GM23338 (cell line): ENCODE results near the gene CLCN1. TPM values are rescaled to one million over a fixed set of nuclear protein-coding genes. Genes with fewer than 3 reads are reported as not detected.
A peak's percentile ranks its signal among the peaks of the same experiment; 100 is the strongest.

Experiments
- ATAC-seq: fragments of 200-7000 bp; cut with Tn5 transposase; 3 replicates; pipeline ENCODE4 v1.9.1; 2020
- DNase-seq: peaks from one replicate; pipeline ENCODE4 v3.0.0-alpha.2; 2015; ENCODE audit warnings: low spot score
- H2AFZ ChIP-seq: fragments of 200-600 bp; sonication (generic); 2 replicates; pipeline ENCODE4 v1.8.0; 2016; ENCODE audit warnings: antibody characterized with exemption, mild to moderate bottlenecking, moderate library complexity
- H3F3A ChIP-seq: fragments of 200-600 bp; sonication (generic); replicated peaks from 2 replicates; pipeline ENCODE4 v1.8.0; 2017; ENCODE audit warnings: antibody characterized with exemption, mixed run types, low read depth
- H3K27ac ChIP-seq: fragments of 200-600 bp; sonication (generic); 2 replicates; pipeline ENCODE4 v1.6.1; 2016; ENCODE audit warnings: low read depth
- H3K27me3 ChIP-seq: fragments of 200-600 bp; sonication (generic); 2 replicates; pipeline ENCODE4 v1.8.0; 2016; ENCODE audit warnings: mild to moderate bottlenecking, mixed run types, moderate library complexity; ENCODE audit not compliant: insufficient read depth
- H3K36me3 ChIP-seq: fragments of 200-600 bp; sonication (generic); 2 replicates; pipeline ENCODE4 v1.8.0; 2016; ENCODE audit warnings: mild to moderate bottlenecking; ENCODE audit not compliant: insufficient read depth
- H3K4me1 ChIP-seq: fragments of 200-600 bp; sonication (generic); 2 replicates; pipeline ENCODE4 v1.8.0; 2016; ENCODE audit warnings: mild to moderate bottlenecking, moderate library complexity; ENCODE audit not compliant: insufficient read depth
- H3K4me2 ChIP-seq: fragments of 200-600 bp; sonication (generic); 2 replicates; pipeline ENCODE4 v1.7.1; 2017; ENCODE audit warnings: mixed run types
- H3K4me3 ChIP-seq: fragments of 200-600 bp; sonication (generic); 2 replicates; pipeline ENCODE4 v1.6.1; 2016; ENCODE audit warnings: mixed run types
- H3K79me2 ChIP-seq: fragments of 200-600 bp; sonication (generic); replicated peaks from 2 replicates; pipeline ENCODE4 v1.8.0; 2017; ENCODE audit warnings: mild to moderate bottlenecking; ENCODE audit not compliant: insufficient read depth
- H3K9me2 ChIP-seq: fragments of 200-600 bp; sonication (generic); 2 replicates; pipeline ENCODE4 v1.8.0; 2017; ENCODE audit not compliant: insufficient read depth
- H4K20me1 ChIP-seq: fragments of 200-600 bp; sonication (generic); replicated peaks from 2 replicates; pipeline ENCODE4 v1.8.0; 2017; ENCODE audit warnings: mild to moderate bottlenecking; ENCODE audit not compliant: insufficient read depth
- H3K27ac Mint-ChIP-seq: 2 replicates; pipeline ENCODE4 v1.8.0; 2020; ENCODE audit warnings: inconsistent platforms, mild to moderate bottlenecking, moderate library complexity, mixed read lengths
- H3K27me3 Mint-ChIP-seq: 3 replicates; pipeline ENCODE4 v1.8.0; 2022; ENCODE audit warnings: low read depth, mild to moderate bottlenecking, moderate library complexity, mixed read lengths, inconsistent platforms; ENCODE audit not compliant: insufficient read depth, poor library complexity
- H3K36me3 Mint-ChIP-seq: 3 replicates; pipeline ENCODE4 v1.8.0; 2021; ENCODE audit warnings: low read depth, mild to moderate bottlenecking, inconsistent platforms, moderate library complexity, mixed read lengths
- H3K4me1 Mint-ChIP-seq: 3 replicates; pipeline ENCODE4 v1.8.0; 2020; ENCODE audit warnings: mild to moderate bottlenecking, inconsistent platforms, mixed read lengths
- H3K4me3 Mint-ChIP-seq: 3 replicates; pipeline ENCODE4 v1.8.0; 2021; ENCODE audit warnings: moderate library complexity, mild to moderate bottlenecking, inconsistent platforms, mixed read lengths
- H3K9me3 Mint-ChIP-seq: 3 replicates; pipeline ENCODE4 v1.8.0; 2020; ENCODE audit warnings: moderate library complexity, mild to moderate bottlenecking, inconsistent platforms, mixed read lengths
- CREB1 ChIP-seq: fragments of 250-450 bp; sonication (Bioruptor Pico); IDR thresholded peaks from 2 replicates; pipeline ENCODE4 v1.5.0; 2020; ENCODE audit warnings: low read depth, mild to moderate bottlenecking, moderate library complexity
- CTCF ChIP-seq, 2 experiments: fragments of 200-600 bp in 1 of 2; sonication (generic) in 1 of 2; conservative IDR thresholded peaks; 2 replicates each; pipeline versions ENCODE4 v1.5.1 to v1.6.1; 2016 to 2017; ENCODE audit warnings: antibody characterized with exemption in 2 of 2, low read depth in 2 of 2, mild to moderate bottlenecking in 2 of 2, moderate library complexity in 1 of 2
- ETS1 ChIP-seq: IDR thresholded peaks from 2 replicates; pipeline ENCODE4 v1.6.1; 2016; ENCODE audit warnings: antibody characterized with exemption
- EZH2 ChIP-seq: fragments of 200-600 bp; sonication (generic); IDR thresholded peaks from one replicate; pipeline ENCODE4 v1.8.0; 2017; ENCODE audit warnings: antibody characterized with exemption, mild to moderate bottlenecking, low read depth; ENCODE audit not compliant: unreplicated experiment
- EZH2phosphoT487 ChIP-seq: fragments of 200-600 bp; sonication (generic); IDR thresholded peaks from one replicate; pipeline ENCODE4 v1.8.1; 2018; ENCODE audit warnings: antibody characterized with exemption; ENCODE audit not compliant: unreplicated experiment
- JUNB ChIP-seq: IDR thresholded peaks from one replicate; pipeline ENCODE4 v1.6.1; 2016; ENCODE audit warnings: antibody characterized with exemption; ENCODE audit not compliant: unreplicated experiment
- NANOG ChIP-seq: IDR thresholded peaks from 2 replicates; pipeline ENCODE4 v1.6.1; 2016; ENCODE audit warnings: antibody characterized with exemption, borderline replicate concordance
- POLR2AphosphoS5 ChIP-seq: IDR thresholded peaks from 2 replicates; pipeline ENCODE4 v1.6.1; 2016; ENCODE audit warnings: antibody characterized with exemption, low read depth
- REST ChIP-seq: IDR thresholded peaks from one replicate; pipeline ENCODE4 v1.6.1; 2018; ENCODE audit warnings: antibody characterized with exemption; ENCODE audit not compliant: unreplicated experiment
- STAT1 ChIP-seq: IDR thresholded peaks from one replicate; pipeline ENCODE4 v1.6.1; 2016; ENCODE audit warnings: antibody characterized with exemption; ENCODE audit not compliant: unreplicated experiment
- ZNF114 ChIP-seq: fragments of 250-450 bp; sonication (Bioruptor Pico); IDR thresholded peaks from 2 replicates; pipeline ENCODE4 v1.5.0; 2020; ENCODE audit warnings: mild to moderate bottlenecking, moderate library complexity
- ZNF331 ChIP-seq: fragments of 250-450 bp; sonication (Bioruptor Pico); IDR thresholded peaks from 2 replicates; pipeline ENCODE4 v1.5.0; 2020; ENCODE audit warnings: low read depth, mild to moderate bottlenecking, moderate library complexity
- ZNF462 ChIP-seq: fragments of 250-450 bp; sonication (Bioruptor Pico); IDR thresholded peaks from 2 replicates; pipeline ENCODE4 v1.5.0; 2020; ENCODE audit warnings: mild to moderate bottlenecking, moderate library complexity
- polyA plus RNA-seq: library from polyadenylated mRNA; unstranded; fragments of >200 nt; fragmentation: Nextera tagmentation; extraction: Ambion mirVana; gene quantifications from 2 replicates; pipeline ENCODE4 v1.2.1, GENCODE V29; 2016
- total RNA-seq: library from RNA; depleted of rRNA; stranded (reverse); fragments of >200 nt; shearing (Covaris generic); gene quantifications from 2 replicates; pipeline ENCODE4 v1.2.3, GENCODE V29; 2014

The CLCN1 gene
- total and polyA plus RNA-seq, 2 experiments from 2014 or later = 0.38 to 0.48 TPM

- H3K4me1 Mint-ChIP-seq = peaks cover 25% of the 10 kb centered on the region
- H3K4me2 ChIP-seq = 0 out of 2 replicates have a peak overlapping the region, but pooled peaks have one; percentile 90
Measured at GRCh38 chr7:143359771-143360353, 44.0 kb downstream of the CLCN1 start.

More at GRCh38 chr7:143359771-143360353, 44.0 kb downstream of the CLCN1 start:
- H3K4me1 ChIP-seq = peaks cover 16% of the 10 kb centered on the region
- H3F3A ChIP-seq = no peaks in the 10 kb centered on the region
- no peaks in the 10 kb centered on the region for H4K20me1 ChIP-seq
- Mint-ChIP-seq H3K4me3 (peak overlapping the region; percentile 90; the same call in 1 of the 3 replicates), H3K27me3 (peaks cover 24% of the 10 kb centered on the region), H3K9me3 (no peaks in the 10 kb centered on the region; the same call in 1 of the 3 replicates), H3K36me3 (peaks cover 46% of the 10 kb centered on the region), H3K27ac (no peak overlapping the region)
- H2AFZ ChIP-seq = no peak overlapping the region
- DNase-seq (no peak), ATAC-seq (no peak)
- no peak overlapping the region for H3K4me3 ChIP-seq
- H3K79me2 ChIP-seq = no peaks in the 10 kb centered on the region
- no peaks in the 10 kb centered on the region; the same call in 1 of the 2 replicates for H3K9me2 ChIP-seq
- peaks cover 21% of the 10 kb centered on the region for H3K27me3 ChIP-seq
- no peak overlapping the region for H3K27ac ChIP-seq
- TF ChIP-seq POLR2AphosphoS5 (no peak), ZNF331 (CRISPR knock-in tag) (no peak), STAT1 (no peak), EZH2phosphoT487 (no peak), ZNF114 (CRISPR knock-in tag) (no peak), CTCF (conservative IDR thresholded peaks at IDR 0.05; ENCODE audit: low read depth in 2 of 2) (no peak), ZNF462 (CRISPR knock-in tag) (no peak), CREB1 (no peak), NANOG (no peak), JUNB (no peak), REST (no peak), ETS1 (no peak), EZH2 (no peak)
- H3K36me3 ChIP-seq = peaks cover 11% of the 10 kb centered on the region
